ENCODE data around the gene ALDH7A1. TPM values are rescaled to one million over a fixed set of nuclear protein-coding genes. Genes with fewer than 3 reads are reported as not detected.

ALDH7A1 gene
- total and polyA plus RNA-seq, 2 experiments from 2014 or later: 65.2 to 121 TPM

DNA sequence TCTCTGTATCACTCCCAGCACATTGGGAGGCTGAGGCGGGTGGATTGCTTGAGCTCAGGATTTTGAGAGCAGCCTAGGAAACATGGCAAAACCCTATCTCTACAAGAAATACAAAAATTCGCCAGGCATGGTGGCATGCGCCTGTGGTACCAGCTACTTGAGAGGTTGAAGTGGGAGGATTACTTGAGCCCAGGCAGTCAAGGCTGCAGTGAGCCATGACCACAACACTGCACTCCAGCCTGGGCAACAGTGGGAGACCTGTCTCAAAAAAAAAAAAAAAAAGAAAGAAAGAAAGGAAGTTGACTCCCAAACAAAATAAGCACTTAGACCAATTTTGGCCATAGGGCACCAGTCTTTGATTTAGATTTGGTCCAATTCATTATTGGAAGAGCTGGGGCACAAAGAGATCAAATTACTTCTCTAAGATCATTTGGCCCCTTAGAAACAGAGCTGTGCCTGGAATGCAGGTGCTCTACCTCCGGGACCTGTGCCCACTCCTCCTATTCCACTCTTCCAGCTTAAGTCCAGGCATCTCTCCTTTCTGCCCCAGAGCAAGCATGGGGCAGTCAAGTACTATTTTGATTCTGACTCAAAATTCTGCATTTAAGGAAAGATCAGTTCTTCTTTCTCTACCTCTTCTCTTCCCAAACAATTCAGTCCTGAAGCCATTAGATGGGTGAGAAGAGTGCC, 59.0 kb downstream of the ALDH7A1 start:
- Histone ChIP-seq H3K4me1 (ENCODE audit: low read depth) (no peaks in the 10 kb centered on the region), H3K9me3 (ENCODE audit: low read depth) (no peaks in the 10 kb centered on the region), H3K4me3 (no peak overlapping the region), H3K27me3 (no peaks in the 10 kb centered on the region), H3K36me3 (no peaks in the 10 kb centered on the region), H3K27ac (no peak overlapping the region)
- DNase-seq (ENCODE audit: low read depth in 1 of 2, low spot score in 1 of 2): no peak
- TF ChIP-seq, protein P1, sequence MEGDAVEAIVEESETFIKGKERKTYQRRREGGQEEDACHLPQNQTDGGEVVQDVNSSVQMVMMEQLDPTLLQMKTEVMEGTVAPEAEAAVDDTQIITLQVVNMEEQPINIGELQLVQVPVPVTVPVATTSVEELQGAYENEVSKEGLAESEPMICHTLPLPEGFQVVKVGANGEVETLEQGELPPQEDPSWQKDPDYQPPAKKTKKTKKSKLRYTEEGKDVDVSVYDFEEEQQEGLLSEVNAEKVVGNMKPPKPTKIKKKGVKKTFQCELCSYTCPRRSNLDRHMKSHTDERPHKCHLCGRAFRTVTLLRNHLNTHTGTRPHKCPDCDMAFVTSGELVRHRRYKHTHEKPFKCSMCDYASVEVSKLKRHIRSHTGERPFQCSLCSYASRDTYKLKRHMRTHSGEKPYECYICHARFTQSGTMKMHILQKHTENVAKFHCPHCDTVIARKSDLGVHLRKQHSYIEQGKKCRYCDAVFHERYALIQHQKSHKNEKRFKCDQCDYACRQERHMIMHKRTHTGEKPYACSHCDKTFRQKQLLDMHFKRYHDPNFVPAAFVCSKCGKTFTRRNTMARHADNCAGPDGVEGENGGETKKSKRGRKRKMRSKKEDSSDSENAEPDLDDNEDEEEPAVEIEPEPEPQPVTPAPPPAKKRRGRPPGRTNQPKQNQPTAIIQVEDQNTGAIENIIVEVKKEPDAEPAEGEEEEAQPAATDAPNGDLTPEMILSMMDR (IDR thresholded peaks at IDR 0.05; ENCODE audit: low read depth, low read length): no peak

DNA sequence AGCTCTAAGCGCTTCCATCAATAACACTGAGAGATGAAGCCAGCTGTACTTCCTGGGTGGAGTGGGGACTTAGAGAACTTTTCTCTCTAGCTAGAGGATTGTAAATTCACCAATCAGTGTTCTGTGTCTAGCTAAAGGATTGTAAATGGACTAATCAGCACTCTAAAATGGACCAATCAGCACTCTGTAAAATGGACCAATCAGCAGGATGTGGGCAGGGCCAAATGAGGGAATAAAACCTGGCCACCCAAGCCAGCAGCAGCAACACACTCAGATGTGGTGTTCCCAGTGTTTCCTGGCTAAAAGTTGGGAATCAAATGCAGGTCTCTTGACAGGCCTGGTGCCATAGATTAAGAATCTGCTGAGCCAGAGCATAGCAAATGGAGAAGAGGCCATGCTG, 60.5 kb downstream of the ALDH7A1 start:
- Histone ChIP-seq H3K36me3 (no peaks in the 10 kb centered on the region), H3K27ac (no peak overlapping the region), H3K9me3 (ENCODE audit: low read depth) (no peaks in the 10 kb centered on the region), H3K4me1 (ENCODE audit: low read depth) (no peaks in the 10 kb centered on the region), H3K27me3 (no peaks in the 10 kb centered on the region), H3K4me3 (no peak overlapping the region)
- TF ChIP-seq, protein P1 (IDR thresholded peaks at IDR 0.05; ENCODE audit: low read depth, low read length): no peak
- no peak for DNase-seq (ENCODE audit: low read depth in 1 of 2, low spot score in 1 of 2)

DNA sequence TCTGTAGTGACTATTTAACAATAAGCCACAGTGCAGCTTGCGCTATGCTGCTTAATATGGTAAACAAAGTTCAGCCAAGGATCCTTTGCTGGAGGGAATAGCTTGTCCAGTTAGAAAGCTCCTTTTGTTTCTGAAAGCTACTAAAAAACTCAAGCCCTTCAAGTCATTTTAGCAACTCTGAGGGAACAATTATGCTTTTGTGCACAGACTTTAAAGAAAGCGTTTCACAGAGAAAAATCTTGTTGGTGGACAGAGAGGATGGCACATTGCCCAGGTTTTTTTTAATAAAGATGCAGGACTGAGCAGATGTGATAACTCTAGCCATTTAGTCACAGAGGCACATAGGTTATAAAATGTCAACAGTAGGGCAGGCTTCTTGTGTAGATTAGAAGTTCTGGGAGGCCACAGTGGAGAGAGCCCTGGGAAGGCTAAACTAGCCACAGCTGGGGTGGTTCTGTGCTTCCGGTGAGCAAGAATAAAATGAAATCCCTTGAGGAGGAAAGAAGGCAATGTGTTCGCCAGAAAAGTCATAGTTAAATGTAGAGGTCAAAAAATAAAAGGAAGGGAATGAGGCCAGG, 63.4 kb downstream of the ALDH7A1 start:
- H3K9me3 ChIP-seq (ENCODE audit: low read depth): no peaks in the 10 kb centered on the region
- no peak overlapping the region for H3K4me3 ChIP-seq
- no peaks in the 10 kb centered on the region for H3K27me3 ChIP-seq
- H3K36me3 ChIP-seq: no peaks in the 10 kb centered on the region
- DNase-seq (ENCODE audit: low read depth in 1 of 2, low spot score in 1 of 2): peak in 1 of 2 donors; percentile 78
- TF ChIP-seq, protein P1 (IDR thresholded peaks at IDR 0.05; ENCODE audit: low read depth, low read length): no peak
- no peak overlapping the region for H3K27ac ChIP-seq
- H3K4me1 ChIP-seq (ENCODE audit: low read depth): no peaks in the 10 kb centered on the region

DNA sequence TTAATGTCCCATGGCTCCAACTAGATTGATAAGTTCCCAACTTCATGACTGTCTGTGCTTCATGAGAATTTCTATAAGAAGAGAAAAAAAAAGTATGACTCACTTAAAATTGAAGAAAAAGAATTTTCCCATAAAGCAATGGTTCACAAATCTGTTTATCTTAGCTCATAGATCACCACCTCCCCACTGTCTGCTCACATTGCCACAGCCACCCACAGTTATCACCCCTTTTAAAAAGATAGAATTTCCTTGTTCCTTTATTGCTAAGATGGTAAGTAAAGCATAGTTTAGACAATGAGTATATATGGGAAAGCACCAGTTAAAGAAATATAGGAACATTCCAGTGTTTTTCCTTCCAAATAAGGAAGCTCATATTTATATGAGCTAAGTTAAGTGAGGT, 67.1 kb downstream of the ALDH7A1 start:
- TF ChIP-seq, protein P1 (IDR thresholded peaks at IDR 0.05; ENCODE audit: low read depth, low read length): no peak
- Histone ChIP-seq H3K9me3 (ENCODE audit: low read depth) (no peaks in the 10 kb centered on the region), H3K27ac (no peak overlapping the region), H3K27me3 (no peaks in the 10 kb centered on the region), H3K4me1 (ENCODE audit: low read depth) (no peaks in the 10 kb centered on the region), H3K4me3 (no peak overlapping the region), H3K36me3 (no peaks in the 10 kb centered on the region)
- DNase-seq (ENCODE audit: low read depth in 1 of 2, low spot score in 1 of 2): no peak

DNA sequence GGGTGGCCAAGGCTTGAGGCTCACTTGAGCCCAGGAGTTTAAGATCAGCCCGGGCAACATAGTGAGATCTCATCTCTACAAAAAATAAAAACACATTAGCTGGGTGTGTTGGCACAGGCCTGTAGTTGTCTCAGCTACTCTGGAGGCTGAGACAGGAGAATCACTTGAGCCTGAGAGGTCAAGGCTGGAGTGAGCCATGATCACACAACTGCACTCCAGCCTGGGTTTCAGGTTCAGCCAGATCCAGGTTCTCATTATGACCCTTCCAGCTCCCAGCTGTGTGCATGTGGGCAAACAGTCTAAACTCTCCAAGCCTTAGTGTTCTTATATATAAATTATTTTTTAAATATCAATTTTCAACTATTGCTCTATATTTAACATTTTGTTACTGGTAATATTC, 67.9 kb downstream of the ALDH7A1 start:
- TF ChIP-seq, protein P1 (IDR thresholded peaks at IDR 0.05; ENCODE audit: low read depth, low read length): no peak
- Histone ChIP-seq H3K27ac (no peak overlapping the region), H3K4me3 (no peak overlapping the region), H3K4me1 (ENCODE audit: low read depth) (no peaks in the 10 kb centered on the region), H3K27me3 (no peaks in the 10 kb centered on the region), H3K9me3 (ENCODE audit: low read depth) (no peaks in the 10 kb centered on the region), H3K36me3 (no peaks in the 10 kb centered on the region)
- no peak for DNase-seq (ENCODE audit: low read depth in 1 of 2, low spot score in 1 of 2)
